Epithelial cell of proximal tubule (primary cell): ENCODE results near the gene ALG6. TPM values are rescaled to one million over a fixed set of nuclear protein-coding genes. Genes with fewer than 3 reads are reported as not detected.

Experiments used
- DNase-seq: peaks from one replicate; pipeline ENCODE4 v3.0.0-alpha.2; 2011; ENCODE audit warnings: low read depth
- H3K4me3 ChIP-seq: 2 replicates; pipeline ENCODE4 v1.5.1; 2011; ENCODE audit warnings: low read depth, mild to moderate bottlenecking, low read length
- total RNA-seq: library from RNA; depleted of rRNA; stranded (reverse); fragments of >200 nt; gene quantifications from 2 replicates; pipeline ENCODE4 v1.2.3, GENCODE V29; 2015
- TF ChIP-seq, protein P1 (sequence below): conservative IDR thresholded peaks from 2 replicates; pipeline ENCODE4 v1.5.1; 2012; ENCODE audit warnings: low read depth, mild to moderate bottlenecking, low read length

The ALG6 gene
- total RNA-seq, 1 donor from 2014 or later = 7.8 TPM

DNA sequence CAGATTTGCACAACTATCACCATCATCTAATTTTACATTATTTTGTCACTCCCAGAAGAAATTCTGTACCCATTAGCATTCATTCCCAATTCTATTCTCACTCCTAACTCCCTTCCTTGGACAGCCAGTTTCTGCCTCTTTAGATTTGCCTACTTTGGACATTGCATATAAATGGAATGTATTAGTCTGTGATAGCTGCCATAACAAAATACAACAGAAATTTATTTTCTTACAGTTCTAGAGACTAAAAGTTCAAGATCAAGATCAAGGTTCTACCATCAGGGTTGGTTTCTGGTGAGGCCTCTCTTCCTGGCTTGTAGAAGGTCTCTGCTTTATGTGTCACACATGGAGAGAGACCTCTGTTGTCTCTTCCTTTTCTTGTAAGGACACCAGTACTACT is 61.9 kb downstream of the ALG6 start:
- H3K4me3 ChIP-seq = no peak overlapping the region
- TF ChIP-seq, protein P1, sequence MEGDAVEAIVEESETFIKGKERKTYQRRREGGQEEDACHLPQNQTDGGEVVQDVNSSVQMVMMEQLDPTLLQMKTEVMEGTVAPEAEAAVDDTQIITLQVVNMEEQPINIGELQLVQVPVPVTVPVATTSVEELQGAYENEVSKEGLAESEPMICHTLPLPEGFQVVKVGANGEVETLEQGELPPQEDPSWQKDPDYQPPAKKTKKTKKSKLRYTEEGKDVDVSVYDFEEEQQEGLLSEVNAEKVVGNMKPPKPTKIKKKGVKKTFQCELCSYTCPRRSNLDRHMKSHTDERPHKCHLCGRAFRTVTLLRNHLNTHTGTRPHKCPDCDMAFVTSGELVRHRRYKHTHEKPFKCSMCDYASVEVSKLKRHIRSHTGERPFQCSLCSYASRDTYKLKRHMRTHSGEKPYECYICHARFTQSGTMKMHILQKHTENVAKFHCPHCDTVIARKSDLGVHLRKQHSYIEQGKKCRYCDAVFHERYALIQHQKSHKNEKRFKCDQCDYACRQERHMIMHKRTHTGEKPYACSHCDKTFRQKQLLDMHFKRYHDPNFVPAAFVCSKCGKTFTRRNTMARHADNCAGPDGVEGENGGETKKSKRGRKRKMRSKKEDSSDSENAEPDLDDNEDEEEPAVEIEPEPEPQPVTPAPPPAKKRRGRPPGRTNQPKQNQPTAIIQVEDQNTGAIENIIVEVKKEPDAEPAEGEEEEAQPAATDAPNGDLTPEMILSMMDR = no peak
- DNase-seq = no peak

DNA sequence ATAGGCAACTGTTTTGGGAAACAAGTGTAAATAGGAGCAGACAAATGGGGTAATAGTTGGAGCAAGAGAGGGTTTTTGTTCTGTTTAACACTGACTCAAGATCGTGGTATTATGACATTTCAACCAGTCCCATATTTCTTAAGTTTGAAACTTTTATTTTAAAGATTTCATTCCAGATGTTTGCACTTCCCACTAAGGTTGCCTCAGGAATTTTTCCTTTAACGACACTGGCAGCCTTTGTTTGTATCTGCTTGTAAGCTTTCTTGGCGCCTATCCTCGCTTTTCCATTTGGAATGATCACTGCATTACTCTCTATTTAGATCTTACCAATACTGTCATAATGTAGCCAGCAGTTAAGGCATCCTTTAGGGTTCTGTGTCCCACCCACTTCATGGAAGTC is 67.7 kb downstream of the ALG6 start:
- TF ChIP-seq, protein P1 = no peak
- no peak overlapping the region for H3K4me3 ChIP-seq
- no peak for DNase-seq

DNA sequence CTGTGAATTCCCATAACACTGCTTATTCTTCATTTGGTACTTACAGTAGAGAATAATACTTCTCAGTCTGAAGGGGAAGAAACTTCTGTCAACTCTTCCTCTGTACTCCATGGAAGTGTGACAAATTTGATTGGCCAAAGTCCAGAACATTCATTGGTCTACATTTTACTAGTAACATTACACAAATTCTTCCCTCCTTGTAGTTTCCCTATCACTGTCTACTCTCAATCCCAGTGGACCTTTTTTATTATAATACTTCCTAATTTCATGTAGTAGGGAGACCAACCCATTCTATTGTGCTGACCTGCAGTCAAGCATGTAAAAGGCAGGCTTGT is 74.7 kb downstream of the ALG6 start:
- TF ChIP-seq, protein P1 = no peak
- no peak for DNase-seq
- no peak overlapping the region for H3K4me3 ChIP-seq

DNA sequence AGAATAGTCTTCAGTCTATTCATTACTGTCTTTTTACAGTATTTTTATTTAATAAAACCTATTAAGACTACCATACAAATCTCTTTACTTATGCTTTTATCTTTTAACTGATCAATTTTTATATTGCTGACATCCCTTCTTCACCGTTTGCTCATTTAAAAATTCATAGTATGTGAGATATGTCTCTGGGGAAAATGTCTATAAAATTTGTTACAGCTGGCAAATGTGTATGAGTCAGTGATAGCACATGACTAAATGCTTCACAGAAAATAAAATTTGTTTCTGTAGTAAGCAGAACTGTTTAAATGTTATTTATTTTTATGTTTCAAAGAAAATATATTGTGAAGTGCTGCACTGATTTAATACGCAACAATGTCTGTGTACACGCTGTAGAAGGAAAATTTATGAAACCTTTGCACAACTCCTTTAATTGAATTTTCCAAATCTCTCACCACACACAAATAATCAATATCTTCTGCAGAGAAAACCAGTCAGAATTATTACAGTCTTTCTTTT is 81.4 kb downstream of the ALG6 start:
- no peak for DNase-seq
- H3K4me3 ChIP-seq = no peak overlapping the region
- TF ChIP-seq, protein P1 = no peak

DNA sequence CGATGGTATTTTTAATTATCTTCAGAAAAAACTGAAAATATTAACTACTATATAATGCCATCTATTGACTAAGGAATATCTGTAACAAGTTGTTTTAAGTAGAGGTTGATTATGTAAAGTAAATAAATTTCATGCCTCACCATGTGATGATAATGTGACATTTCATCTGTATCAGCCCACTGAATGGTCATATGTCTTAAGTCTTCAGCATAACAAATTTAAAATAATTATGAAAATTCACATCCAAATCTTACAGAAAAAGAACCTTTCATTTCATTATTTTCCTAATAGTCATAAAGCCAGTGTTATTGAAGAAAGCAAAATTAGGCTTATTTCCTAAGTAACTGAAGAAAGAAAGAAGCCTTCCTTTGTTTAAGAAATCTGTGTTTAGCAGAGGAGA is 83.0 kb downstream of the ALG6 start:
- no peak for DNase-seq
- H3K4me3 ChIP-seq = no peak overlapping the region
- TF ChIP-seq, protein P1 = no peak

- TF ChIP-seq, protein P1 = no peak
- no peak for DNase-seq
These were observed 85.8 kb downstream of the ALG6 start for GRCh38 chr1:63453232-63453631.

DNA sequence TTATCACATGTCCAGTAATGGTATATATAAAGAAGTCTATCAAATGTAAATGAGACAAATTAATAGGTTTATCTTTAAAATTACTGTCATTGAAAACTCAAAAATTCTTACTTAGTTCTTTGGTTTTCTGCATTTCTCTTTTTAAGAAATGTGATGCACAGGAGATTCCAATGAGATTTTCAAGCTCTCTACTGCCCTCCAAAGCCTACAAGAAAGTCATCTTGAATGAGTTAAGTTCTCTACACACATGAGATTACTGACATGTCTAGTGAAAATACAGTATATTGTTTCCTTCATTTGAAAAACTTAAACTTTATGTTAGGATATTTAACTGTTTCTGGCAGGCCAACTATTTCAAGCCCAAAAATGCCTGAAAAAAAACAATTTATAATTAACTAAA is 86.8 kb downstream of the ALG6 start:
- no peak overlapping the region for H3K4me3 ChIP-seq
- DNase-seq = no peak
- TF ChIP-seq, protein P1 = peak; percentile 48

More at GRCh38 chr1:63453232-63453631, 85.8 kb downstream of the ALG6 start:
- no peak overlapping the region for H3K4me3 ChIP-seq
